D721Med (cell line): ENCODE measurements around the gene ANKRD33B.

Experiments
- DNase-seq: peaks from one replicate; pipeline ENCODE4 v3.0.0; 2011; ENCODE audit warnings: low spot score; ENCODE audit not compliant: insufficient read length
- FAIRE-seq: peaks from 2 replicates; lab custom pipeline; 2011; peaks lifted over from hg19 to GRCh38; lab: Jason Lieb, UNC
- CTCF ChIP-seq: IDR thresholded peaks from 2 replicates; pipeline ENCODE4 v1.5.1; 2012; ENCODE audit warnings: mild to moderate bottlenecking, control low read depth; ENCODE audit not compliant: insufficient read depth; ENCODE audit errors: missing control alignments

Gene ANKRD33B

GRCh38 chr5:10581424-10581748 lies 17.5 kb downstream of the ANKRD33B start:
- DNase-seq (no peak), FAIRE-seq (no peak)
- TF ChIP-seq CTCF: no peak

- TF ChIP-seq CTCF: no peak
- no peak for DNase-seq
- FAIRE-seq: no peak
Measured at GRCh38 chr5:10581867-10582511, 18.1 kb downstream of the ANKRD33B start.

- no peak for TF ChIP-seq CTCF
- DNase-seq (no peak), FAIRE-seq (no peak)
Measured at GRCh38 chr5:10582512-10582897, 18.6 kb downstream of the ANKRD33B start.

- TF ChIP-seq CTCF: no peak
- DNase-seq: no peak
Measured at GRCh38 chr5:10583663-10584572, 20.0 kb downstream of the ANKRD33B start.

GRCh38 chr5:10584714-10585517 lies 21.0 kb downstream of the ANKRD33B start:
- no peak for TF ChIP-seq CTCF
- no peak for FAIRE-seq
- no peak for DNase-seq

More at GRCh38 chr5:10583663-10584572, 20.0 kb downstream of the ANKRD33B start:
- no peak for FAIRE-seq

GRCh38 chr5:10585518-10585915 lies 21.6 kb downstream of the ANKRD33B start:
- FAIRE-seq: no peak
- no peak for TF ChIP-seq CTCF
- no peak for DNase-seq
